Hepatocyte (in vitro differentiated cells): ENCODE results near the gene CDR2L. TPM values are rescaled to one million over a fixed set of nuclear protein-coding genes. Genes with fewer than 3 reads are reported as not detected.
"Not testable (repeated sequence)": the region's sequence is repeated elsewhere in the genome, so short reads cannot be mapped to it uniquely, and the experiment has no call there.

ENCODE experiments used
- DNase-seq: peaks from one replicate; pipeline ENCODE4 v3.0.0-alpha.2; 2016; ENCODE audit warnings: low spot score
- H2AFZ ChIP-seq: fragments of 200-600 bp; sonication (generic); 2 replicates; pipeline ENCODE4 v1.6.0; 2016; ENCODE audit warnings: antibody characterized with exemption, mild to moderate bottlenecking
- H3K27ac ChIP-seq: fragments of 200-600 bp; sonication (generic); 2 replicates; pipeline ENCODE4 v1.5.1; 2016; ENCODE audit warnings: mild to moderate bottlenecking
- H3K27me3 ChIP-seq: fragments of 200-600 bp; sonication (generic); 2 replicates; pipeline ENCODE4 v1.6.1; 2016
- H3K36me3 ChIP-seq: fragments of 200-600 bp; sonication (generic); replicated peaks from 2 replicates; pipeline ENCODE4 v1.5.1; 2016; ENCODE audit warnings: low read depth; ENCODE audit not compliant: insufficient read depth
- H3K4me1 ChIP-seq: fragments of 200-600 bp; sonication (generic); 2 replicates; pipeline ENCODE4 v1.5.1; 2016; ENCODE audit warnings: mild to moderate bottlenecking, moderate library complexity; ENCODE audit not compliant: insufficient read depth
- H3K4me2 ChIP-seq: fragments of 200-600 bp; sonication (generic); 2 replicates; pipeline ENCODE4 v1.6.0; 2016
- H3K4me3 ChIP-seq: fragments of 200-600 bp; sonication (generic); 2 replicates; pipeline ENCODE4 v1.5.1; 2016; ENCODE audit warnings: mild to moderate bottlenecking
- H3K79me2 ChIP-seq: fragments of 200-600 bp; sonication (generic); 2 replicates; pipeline ENCODE4 v1.6.0; 2017; ENCODE audit warnings: mild to moderate bottlenecking
- H3K9me2 ChIP-seq: fragments of 200-600 bp; sonication (generic); replicated peaks from 2 replicates; pipeline ENCODE4 v1.6.0; 2017; ENCODE audit warnings: mild to moderate bottlenecking; ENCODE audit not compliant: insufficient read depth
- H3K9me3 ChIP-seq: fragments of 200-600 bp; sonication (generic); 2 replicates; pipeline ENCODE4 v1.5.1; 2016; ENCODE audit warnings: low read depth, mild to moderate bottlenecking
- H4K20me1 ChIP-seq: fragments of 200-600 bp; sonication (generic); 2 replicates; pipeline ENCODE4 v1.6.0; 2016; ENCODE audit warnings: mild to moderate bottlenecking; ENCODE audit not compliant: insufficient read depth, poor library complexity, severe bottlenecking
- CTCF ChIP-seq: fragments of 200-600 bp; sonication (generic); IDR thresholded peaks from 2 replicates; pipeline ENCODE4 v1.5.1; 2016; ENCODE audit warnings: antibody characterized with exemption, mild to moderate bottlenecking; ENCODE audit not compliant: poor library complexity
- EZH2 ChIP-seq: fragments of 200-600 bp; sonication (generic); IDR thresholded peaks from 2 replicates; pipeline ENCODE4 v1.6.1; 2016; ENCODE audit warnings: antibody characterized with exemption, mild to moderate bottlenecking, borderline replicate concordance
- EZH2phosphoT487 ChIP-seq: fragments of 200-600 bp; sonication (generic); IDR thresholded peaks from one replicate; pipeline ENCODE4 v1.6.1; 2018; ENCODE audit warnings: antibody characterized with exemption, mild to moderate bottlenecking, low read depth, moderate library complexity; ENCODE audit not compliant: unreplicated experiment, severe bottlenecking
- WGBS: methylation state at CpG from one replicate; pipeline ENCODE4 v1.1.6; 2016; ENCODE audit warnings: low lambda C conversion rate; ENCODE audit errors: missing lambda C conversion rate; 5-methylcytosine and 5-hydroxymethylcytosine counted together
- polyA plus RNA-seq: library from polyadenylated mRNA; unstranded; fragments of >200 nt; fragmentation: Nextera tagmentation; extraction: Ambion mirVana; gene quantifications from 2 replicates; pipeline ENCODE4 v1.2.1, GENCODE V29; 2016
- total RNA-seq: library from RNA; depleted of rRNA; stranded (reverse); fragments of >200 nt; gene quantifications from 2 replicates; pipeline ENCODE4 v1.2.3, GENCODE V29; 2014

The CDR2L gene
- total and polyA plus RNA-seq, 2 experiments from 2014 or later, result 16.4 to 17.0 TPM

- Histone ChIP-seq H3K27me3 (no peaks in the 10 kb centered on the region), H3K4me2 (no peak overlapping the region), H3K4me1 (peaks cover 5% of the 10 kb centered on the region), H3K4me3 (no peak overlapping the region), H3K9me2 (no peaks in the 10 kb centered on the region), H3K9me3 (no peaks in the 10 kb centered on the region), H2AFZ (no peak overlapping the region), H4K20me1 (no peaks in the 10 kb centered on the region), H3K79me2 (peaks cover 21% of the 10 kb centered on the region), H3K36me3 (no peaks in the 10 kb centered on the region), H3K27ac (no peak overlapping the region)
- no peak for DNase-seq
- 88% methylated on average over 12 of the region's 12 CpGs for WGBS
- TF ChIP-seq EZH2 (no peak), EZH2phosphoT487 (no peak), CTCF (no peak)
These were observed 54.3 kb downstream of the CDR2L start for GRCh38 chr17:75041656-75042280.

- not testable (repeated sequence) for H3K4me3 ChIP-seq, H3K9me2 ChIP-seq, H4K20me1 ChIP-seq, H3K4me1 ChIP-seq, H3K4me2 ChIP-seq, H3K27me3 ChIP-seq, H3K27ac ChIP-seq, DNase-seq, H3K36me3 ChIP-seq, H3K9me3 ChIP-seq, H2AFZ ChIP-seq
- H3K79me2 ChIP-seq, result peaks cover 33% of the 10 kb centered on the region
- WGBS, result 86% methylated on average over 5 of the region's 5 CpGs
These were observed 56.4 kb downstream of the CDR2L start for GRCh38 chr17:75043789-75044188.

GRCh38 chr17:75044716-75045115, 57.3 kb downstream of the CDR2L start:
- TF ChIP-seq EZH2 (no peak), EZH2phosphoT487 (no peak), CTCF (no peak)
- peaks cover 42% of the 10 kb centered on the region for H3K79me2 ChIP-seq
- WGBS, result 64% methylated on average over 7 of the region's 7 CpGs

GRCh38 chr17:75045946-75046406, 58.5 kb downstream of the CDR2L start:
- H2AFZ ChIP-seq, result peak overlapping the region; percentile 64
- peak overlapping the region; percentile 88 for H3K4me2 ChIP-seq
- H3K4me1 ChIP-seq, result peaks cover 10% of the 10 kb centered on the region
- H3K79me2 ChIP-seq, result peaks cover 52% of the 10 kb centered on the region
- 8% methylated on average over 25 of the region's 25 CpGs for WGBS
- not testable (repeated sequence) for H3K36me3 ChIP-seq, H4K20me1 ChIP-seq, DNase-seq, H3K27me3 ChIP-seq, H3K9me2 ChIP-seq, H3K9me3 ChIP-seq
- H3K4me3 ChIP-seq, result peak overlapping the region; percentile 63
- peak overlapping the region; percentile 94 for H3K27ac ChIP-seq

More at GRCh38 chr17:75044716-75045115, 57.3 kb downstream of the CDR2L start:
- Histone ChIP-seq H3K27ac (no peak overlapping the region), H2AFZ (no peak overlapping the region), H3K4me1 (peaks cover 10% of the 10 kb centered on the region), H3K9me3 (no peaks in the 10 kb centered on the region), H3K27me3 (no peaks in the 10 kb centered on the region), H4K20me1 (no peaks in the 10 kb centered on the region), H3K36me3 (no peaks in the 10 kb centered on the region), H3K4me3 (no peak overlapping the region), H3K9me2 (no peaks in the 10 kb centered on the region), H3K4me2 (no peak overlapping the region)
- DNase-seq, result no peak
